H1 (cell line): ENCODE results near the gene FOSB. TPM values are rescaled to one million over a fixed set of nuclear protein-coding genes. Genes with fewer than 3 reads are reported as not detected.

Experiments used
- CBX5 ChIP-seq: fragments of 300-800, 300-1000 bp; sonication (generic); IDR thresholded peaks from 2 replicates; pipeline ENCODE4 v1.7.1; 2016; ENCODE audit warnings: antibody characterized with exemption, low read length, low read depth
- CEBPB ChIP-seq: IDR thresholded peaks from 2 replicates; pipeline ENCODE4 v1.6.1; 2012; ENCODE audit warnings: low read depth, low read length
- CHD7 ChIP-seq: fragments of 300-600 bp; sonication (generic); IDR thresholded peaks from 2 replicates; pipeline ENCODE4 v1.7.1; 2012; ENCODE audit warnings: low read length, moderate library complexity, mild to moderate bottlenecking, inconsistent platforms; ENCODE audit not compliant: insufficient replicate concordance
- CTBP2 ChIP-seq: IDR thresholded peaks from 2 replicates; pipeline ENCODE4 v1.7.0; 2011; ENCODE audit warnings: borderline replicate concordance, mild to moderate bottlenecking, moderate library complexity, mixed read lengths, low read length; ENCODE audit not compliant: insufficient read depth, insufficient read length
- E2F6 ChIP-seq: IDR thresholded peaks from 2 replicates; pipeline ENCODE4 v1.6.1; 2012; ENCODE audit warnings: inconsistent platforms
- POU5F1 ChIP-seq: IDR thresholded peaks from 2 replicates; pipeline ENCODE4 v1.6.1; 2011; ENCODE audit warnings: low read depth, mild to moderate bottlenecking, low read length, moderate library complexity
- RFX5 ChIP-seq: IDR thresholded peaks from 2 replicates; pipeline ENCODE4 v1.6.1; 2011; ENCODE audit warnings: low read depth, low read length, improper control_type of control experiment, borderline replicate concordance
- TBP ChIP-seq: IDR thresholded peaks from 2 replicates; pipeline ENCODE4 v1.6.1; 2011; ENCODE audit warnings: low read depth, low read length, improper control_type of control experiment
- TEAD4 ChIP-seq: IDR thresholded peaks from 2 replicates; pipeline ENCODE4 v1.6.1; 2012; ENCODE audit warnings: low read depth, low read length, inconsistent platforms, mixed read lengths
- polyA plus RNA-seq, 7 experiments: library from polyadenylated mRNA; depleted of rRNA in 3 of 7; stranded (reverse) in 5 of 7; unstranded in 2 of 7; fragments of >200 nt in 5 of 7; fragments of 200-250 nt in 2 of 7; gene quantifications; 1 replicate in 5 of 7; 2 replicates in 1 of 7; 4 replicates in 1 of 7; pipeline versions ENCODE4 v1.2.1 to v1.2.3, GENCODE V29; 2011 to 2013; ENCODE audit warnings: missing spikeins in 2 of 7, mixed read lengths in 2 of 7
- total RNA-seq: library from RNA; stranded (reverse); fragmentation: NEBNext Ultra II Directional; extraction: Animal tissue kit (Norgen Biotek cat#: 25700); gene quantifications from 2 replicates; pipeline ENCODE4 v1.2.1, GENCODE V29; 2021

Gene FOSB
- total and polyA plus RNA-seq, 2 of the 8 experiments (the other 6 are each of a cell fraction or from before 2014, with no cell fraction given), result 0.44 to 2.7 TPM

- TF ChIP-seq CHD7 (no peak), POU5F1 (no peak), E2F6 (no peak), CBX5 (no peak), CTBP2 (no peak), CEBPB (no peak), RFX5 (no peak), TBP (no peak; the same call in 1 of the 2 replicates), TEAD4 (no peak)
Measured at GRCh38 chr19:45508861-45509691, 41.3 kb downstream of the FOSB start (continued).
